KOPT-K1 (cell line): ENCODE results near the gene EP400.

Experiments
- H3K27ac ChIP-seq: fragments of 200-600 bp; sonication (generic); 2 replicates; pipeline ENCODE4 v1.5.1; 2016; ENCODE audit warnings: antibody characterized with exemption, mild to moderate bottlenecking, low read depth, low read length; ENCODE audit not compliant: poor library complexity, severe bottlenecking
- H3K36me3 ChIP-seq: fragments of 200-600 bp; sonication (generic); 2 replicates; pipeline ENCODE4 v1.5.1; 2017; ENCODE audit warnings: antibody characterized with exemption, mild to moderate bottlenecking, low read length, moderate library complexity; ENCODE audit not compliant: insufficient read depth
- H3K9me3 ChIP-seq: fragments of 200-600 bp; sonication (generic); 2 replicates; pipeline ENCODE4 v1.5.1; 2017; ENCODE audit warnings: antibody characterized with exemption, low read length, mild to moderate bottlenecking; ENCODE audit not compliant: insufficient read depth, poor library complexity, severe bottlenecking

Gene EP400

DNA sequence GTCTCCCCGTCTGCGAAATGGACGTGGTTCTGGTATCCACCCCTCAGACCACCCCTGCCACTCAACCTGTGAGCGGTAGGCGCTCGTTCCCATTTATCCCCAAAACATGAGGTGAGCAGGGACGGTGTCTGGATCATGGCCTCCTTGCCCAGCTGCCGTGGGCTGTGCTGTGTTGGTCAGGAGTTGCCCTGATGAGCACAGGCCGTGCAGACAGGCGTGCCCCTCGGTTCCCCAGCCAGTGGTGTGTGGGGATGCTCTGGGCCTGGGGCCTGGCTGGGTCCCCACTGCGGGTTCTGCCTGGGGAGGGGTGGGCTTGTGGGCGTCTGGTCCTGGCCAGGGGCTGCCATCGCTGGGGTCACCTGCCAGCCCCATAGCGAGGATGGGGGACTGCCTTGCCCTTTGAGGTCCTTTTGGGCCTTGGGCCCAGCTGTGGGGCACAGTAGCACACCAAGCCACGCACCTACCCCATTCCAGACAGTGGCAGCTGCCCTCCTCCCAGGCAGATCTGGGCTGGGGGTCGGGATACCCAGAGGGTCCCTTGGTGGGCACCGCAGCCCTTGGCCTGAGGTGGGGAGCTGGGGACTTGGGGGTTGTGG, 31.9 kb upstream of the EP400 start:
- Histone ChIP-seq H3K27ac (no peak overlapping the region), H3K36me3 (peaks cover 96% of the 10 kb centered on the region), H3K9me3 (no peaks in the 10 kb centered on the region)

DNA sequence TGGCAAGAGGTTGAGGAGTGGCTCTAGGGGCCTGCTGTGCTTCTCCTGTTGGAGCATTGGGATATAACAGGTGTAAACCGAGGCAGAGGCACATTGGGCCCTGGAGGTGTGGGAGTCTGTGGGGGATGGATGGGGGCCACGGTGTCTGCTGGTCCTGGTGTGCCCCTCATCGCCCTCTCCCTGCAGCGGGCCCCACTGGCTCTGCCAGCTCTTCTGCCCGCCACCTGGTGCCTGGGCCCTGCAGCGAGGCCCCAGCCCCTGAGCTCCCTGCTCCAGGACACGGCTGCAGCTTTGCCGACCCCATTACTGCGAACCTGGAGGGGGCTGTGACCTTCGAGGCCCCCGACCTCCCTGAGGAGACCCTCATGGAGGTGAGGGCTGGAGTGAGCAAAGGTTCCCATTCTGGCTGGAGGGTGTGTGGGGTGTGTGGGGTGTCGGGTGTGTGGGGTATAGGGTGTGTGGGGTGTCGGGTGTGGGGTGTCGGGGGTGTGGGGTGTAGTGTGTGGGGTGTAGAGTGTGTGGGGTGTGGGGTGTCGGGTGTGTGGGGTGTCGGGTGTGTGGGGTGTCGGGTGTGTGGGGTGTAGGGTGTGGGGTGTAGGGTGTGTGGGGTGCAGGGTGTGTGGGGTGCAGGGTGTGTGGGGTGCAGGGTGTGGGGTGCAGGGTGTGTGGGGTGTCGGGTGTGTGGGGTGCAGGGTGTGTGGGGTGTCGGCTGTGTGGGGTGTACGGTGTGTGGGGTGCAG, 31.3 kb upstream of the EP400 start:
- H3K36me3 ChIP-seq, result peaks cover 92% of the 10 kb centered on the region
- no peak overlapping the region for H3K27ac ChIP-seq
- no peaks in the 10 kb centered on the region for H3K9me3 ChIP-seq

DNA sequence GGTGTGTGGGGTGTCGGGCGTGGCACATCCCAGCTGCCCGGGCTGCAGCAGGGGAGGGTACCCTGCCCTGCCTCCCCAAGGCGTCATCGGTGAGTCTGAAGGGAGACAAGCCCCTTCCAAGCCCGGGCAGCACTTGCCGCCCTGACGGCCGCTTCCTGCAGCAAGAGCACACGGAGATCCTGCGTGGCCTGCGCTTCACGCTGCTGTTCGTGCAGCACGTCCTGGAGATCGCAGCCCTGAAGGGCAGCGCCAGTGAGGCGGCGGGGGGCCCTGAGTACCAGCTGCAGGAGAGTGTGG, 30.7 kb upstream of the EP400 start:
- H3K27ac ChIP-seq, result no peak overlapping the region
- peaks cover 87% of the 10 kb centered on the region for H3K36me3 ChIP-seq
- H3K9me3 ChIP-seq, result no peaks in the 10 kb centered on the region

DNA sequence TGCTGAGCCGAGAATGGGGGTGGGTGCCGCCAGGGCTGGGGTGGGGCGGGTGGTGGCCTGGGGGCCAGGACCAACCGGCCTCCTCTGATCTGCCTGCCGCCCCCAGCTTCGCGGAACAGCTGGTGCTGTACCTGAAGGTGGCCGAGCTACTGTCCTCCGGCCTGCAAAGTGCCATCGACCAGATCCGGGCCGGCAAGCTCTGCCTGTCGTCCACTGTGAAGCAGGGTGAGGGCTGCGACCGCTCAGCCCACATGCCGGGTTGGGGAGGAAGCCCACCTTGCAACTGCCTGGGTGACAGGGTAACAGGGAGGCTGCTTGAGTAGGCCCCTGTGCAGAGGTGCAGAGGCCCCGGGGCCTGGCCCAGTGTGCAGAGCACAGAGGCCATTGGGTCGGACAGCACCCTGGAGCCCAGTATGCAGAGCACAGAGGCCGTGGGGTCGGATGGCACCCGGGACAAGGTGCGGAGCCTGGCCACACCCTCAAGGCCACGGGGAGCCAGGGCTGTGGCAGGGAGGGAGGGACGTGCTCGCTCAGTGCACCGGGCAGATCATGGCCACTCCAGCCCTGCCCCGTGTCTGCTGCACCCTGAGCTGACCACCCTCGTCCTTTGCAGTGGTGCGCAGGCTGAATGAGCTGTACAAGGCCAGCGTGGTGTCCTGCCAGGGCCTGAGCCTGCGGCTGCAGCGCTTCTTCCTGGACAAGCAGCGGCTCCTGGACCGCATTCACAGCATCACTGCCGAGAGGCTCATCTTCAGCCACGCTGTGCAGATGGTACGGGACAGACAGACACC, 30.2 kb upstream of the EP400 start:
- peaks cover 82% of the 10 kb centered on the region for H3K36me3 ChIP-seq
- no peak overlapping the region for H3K27ac ChIP-seq
- H3K9me3 ChIP-seq, result no peaks in the 10 kb centered on the region

DNA sequence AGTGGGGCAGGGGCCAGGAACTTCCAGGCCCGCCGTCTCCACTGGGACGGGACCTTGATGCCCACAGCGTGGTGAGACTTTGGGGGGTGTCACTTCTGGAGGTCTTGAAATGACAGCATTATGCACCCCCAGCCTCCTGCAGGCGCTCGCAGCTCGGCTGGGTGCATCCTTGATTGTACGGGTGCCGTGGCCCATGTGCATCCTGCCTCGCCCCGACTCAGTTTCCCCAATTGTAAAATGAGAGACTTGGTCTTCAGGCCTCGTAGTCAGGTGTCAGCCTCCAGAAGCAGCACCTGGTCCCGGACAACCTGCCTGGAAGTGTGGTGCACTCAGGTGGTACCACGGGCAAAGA, 29.6 kb upstream of the EP400 start:
- Histone ChIP-seq H3K27ac (no peak overlapping the region), H3K36me3 (peaks cover 76% of the 10 kb centered on the region), H3K9me3 (no peaks in the 10 kb centered on the region)

DNA sequence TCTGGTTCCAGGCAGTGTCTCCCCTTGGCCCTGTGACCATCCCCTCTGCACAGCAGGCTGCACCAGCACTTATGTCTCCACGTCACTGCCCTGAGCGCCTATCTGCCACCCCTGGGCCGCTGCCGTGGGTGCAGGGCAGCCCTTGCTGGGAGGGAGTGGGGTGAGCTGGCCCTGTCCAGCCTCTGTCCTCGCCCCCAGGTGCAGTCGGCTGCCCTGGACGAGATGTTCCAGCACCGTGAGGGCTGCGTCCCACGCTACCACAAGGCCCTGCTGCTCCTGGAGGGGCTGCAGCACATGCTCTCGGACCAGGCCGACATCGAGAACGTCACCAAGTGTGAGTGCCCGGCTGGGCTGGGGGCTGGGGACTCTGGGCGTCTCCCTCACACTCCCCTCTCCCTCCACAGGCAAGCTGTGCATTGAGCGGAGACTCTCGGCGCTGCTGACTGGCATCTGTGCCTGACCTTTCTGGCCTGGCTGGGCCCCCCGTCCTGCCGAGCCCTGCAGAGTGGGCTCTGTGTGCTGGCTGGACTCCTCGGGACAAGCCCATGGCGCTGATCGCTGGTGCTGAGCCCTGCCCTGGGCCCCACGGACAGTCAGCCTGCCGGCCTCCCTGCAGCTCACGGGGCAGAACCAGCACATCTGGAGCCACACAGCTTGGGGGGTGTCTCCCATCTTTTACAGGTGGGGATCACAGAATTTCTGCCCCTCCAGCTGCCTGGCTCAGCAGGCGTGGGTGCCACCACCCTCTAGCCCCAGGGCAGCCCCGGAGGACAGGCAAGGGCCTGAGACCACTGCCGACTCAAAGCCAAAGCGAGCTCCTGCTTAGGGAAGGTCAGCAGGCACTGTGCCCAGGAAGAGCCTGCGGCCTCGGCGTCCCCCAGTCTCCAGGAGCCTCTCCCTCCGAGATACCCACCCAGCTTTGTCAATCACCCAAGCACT, 28.6 kb upstream of the EP400 start:
- Histone ChIP-seq H3K27ac (no peak overlapping the region), H3K36me3 (peaks cover 66% of the 10 kb centered on the region)

DNA sequence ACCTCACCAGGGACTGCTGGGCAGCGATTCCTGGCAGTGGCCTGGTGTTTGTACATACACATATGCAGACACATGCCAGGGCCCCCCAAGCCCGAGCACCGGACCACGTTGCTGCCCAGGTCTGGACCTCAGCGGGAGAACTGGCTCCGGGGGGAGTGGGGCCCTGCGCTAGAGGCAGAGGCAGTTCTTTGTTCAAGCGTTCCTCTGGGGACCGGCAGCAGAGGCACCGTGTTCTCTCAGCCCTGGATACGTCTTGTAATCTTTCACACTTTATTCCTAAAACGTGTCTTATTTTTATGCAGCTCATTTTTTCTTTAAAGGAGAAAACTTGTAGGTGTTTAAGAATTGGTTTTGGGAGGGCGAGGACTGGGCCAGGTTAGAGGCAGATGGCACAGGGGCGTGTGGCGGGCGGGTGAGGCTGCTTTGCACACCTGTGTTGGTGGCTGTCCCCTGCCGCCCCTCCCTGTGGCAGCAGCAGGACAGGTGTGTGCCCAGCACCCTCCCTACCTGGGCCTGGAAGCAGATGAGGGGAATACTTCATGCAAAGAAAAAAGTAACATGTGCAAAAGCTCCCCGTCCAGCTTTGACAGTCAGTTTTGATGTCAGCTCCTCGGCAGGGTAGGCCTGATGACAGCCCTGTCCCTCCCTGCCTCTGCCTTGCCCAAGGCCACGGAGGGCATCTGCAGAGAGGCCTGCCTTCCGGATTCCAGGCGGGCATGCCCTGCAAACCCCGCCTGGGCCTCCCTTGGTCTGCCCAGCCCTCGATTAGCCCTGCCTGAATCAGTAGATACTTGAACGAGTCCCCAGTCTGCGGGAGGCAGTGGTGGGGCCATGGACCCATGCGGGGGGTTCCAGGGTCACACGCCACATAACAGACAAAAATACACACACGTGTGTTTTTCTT, 27.6 kb upstream of the EP400 start:
- no peak overlapping the region for H3K27ac ChIP-seq
- no peaks in the 10 kb centered on the region for H3K9me3 ChIP-seq
- H3K36me3 ChIP-seq, result peaks cover 58% of the 10 kb centered on the region

More for the DNA sequence above, 28.6 kb upstream of the EP400 start:
- H3K9me3 ChIP-seq, result no peaks in the 10 kb centered on the region

DNA sequence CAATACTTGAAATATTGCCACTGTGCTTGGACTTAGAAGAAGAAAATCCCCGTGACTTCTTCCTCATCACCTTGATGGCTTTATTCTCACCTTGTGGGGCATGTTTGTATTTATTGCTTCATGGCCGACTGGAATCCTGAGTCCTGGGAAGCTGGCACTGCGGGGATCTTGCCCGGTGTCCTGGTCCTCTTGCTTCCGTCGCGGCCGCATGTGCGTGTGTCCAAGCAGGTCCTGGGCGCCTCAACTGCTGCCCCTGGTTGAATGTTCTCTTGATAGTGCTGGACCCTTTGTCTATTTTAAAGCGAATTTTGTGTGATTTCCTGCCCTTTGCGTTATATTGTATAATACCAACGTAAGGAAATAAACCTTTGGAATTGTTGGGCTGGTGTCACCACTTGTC, 27.0 kb upstream of the EP400 start:
- H3K9me3 ChIP-seq, result no peaks in the 10 kb centered on the region
- H3K27ac ChIP-seq, result no peak overlapping the region
- H3K36me3 ChIP-seq, result peaks cover 51% of the 10 kb centered on the region

DNA sequence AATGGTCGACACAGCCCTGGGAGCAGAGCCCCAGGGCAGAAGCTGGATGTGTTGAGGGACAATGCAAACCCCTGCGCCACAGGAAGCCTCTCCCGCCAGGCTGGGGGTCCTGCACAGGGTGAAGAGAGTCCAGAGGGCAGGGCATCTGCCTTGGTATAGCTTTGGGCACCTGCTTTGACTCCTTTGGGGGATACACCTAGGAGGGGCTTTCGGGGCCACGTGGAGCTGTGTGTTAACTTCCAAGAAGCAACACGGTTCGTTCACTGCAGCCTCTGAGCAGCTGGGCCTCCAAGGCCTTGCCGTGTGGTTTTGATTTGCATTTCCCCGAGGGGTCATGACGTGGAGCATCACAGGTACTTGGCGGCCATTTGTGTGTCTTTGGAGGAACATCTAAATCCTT, 26.5 kb upstream of the EP400 start:
- no peaks in the 10 kb centered on the region for H3K9me3 ChIP-seq
- peak overlapping the region; percentile 20 for H3K27ac ChIP-seq
- peaks cover 47% of the 10 kb centered on the region for H3K36me3 ChIP-seq

DNA sequence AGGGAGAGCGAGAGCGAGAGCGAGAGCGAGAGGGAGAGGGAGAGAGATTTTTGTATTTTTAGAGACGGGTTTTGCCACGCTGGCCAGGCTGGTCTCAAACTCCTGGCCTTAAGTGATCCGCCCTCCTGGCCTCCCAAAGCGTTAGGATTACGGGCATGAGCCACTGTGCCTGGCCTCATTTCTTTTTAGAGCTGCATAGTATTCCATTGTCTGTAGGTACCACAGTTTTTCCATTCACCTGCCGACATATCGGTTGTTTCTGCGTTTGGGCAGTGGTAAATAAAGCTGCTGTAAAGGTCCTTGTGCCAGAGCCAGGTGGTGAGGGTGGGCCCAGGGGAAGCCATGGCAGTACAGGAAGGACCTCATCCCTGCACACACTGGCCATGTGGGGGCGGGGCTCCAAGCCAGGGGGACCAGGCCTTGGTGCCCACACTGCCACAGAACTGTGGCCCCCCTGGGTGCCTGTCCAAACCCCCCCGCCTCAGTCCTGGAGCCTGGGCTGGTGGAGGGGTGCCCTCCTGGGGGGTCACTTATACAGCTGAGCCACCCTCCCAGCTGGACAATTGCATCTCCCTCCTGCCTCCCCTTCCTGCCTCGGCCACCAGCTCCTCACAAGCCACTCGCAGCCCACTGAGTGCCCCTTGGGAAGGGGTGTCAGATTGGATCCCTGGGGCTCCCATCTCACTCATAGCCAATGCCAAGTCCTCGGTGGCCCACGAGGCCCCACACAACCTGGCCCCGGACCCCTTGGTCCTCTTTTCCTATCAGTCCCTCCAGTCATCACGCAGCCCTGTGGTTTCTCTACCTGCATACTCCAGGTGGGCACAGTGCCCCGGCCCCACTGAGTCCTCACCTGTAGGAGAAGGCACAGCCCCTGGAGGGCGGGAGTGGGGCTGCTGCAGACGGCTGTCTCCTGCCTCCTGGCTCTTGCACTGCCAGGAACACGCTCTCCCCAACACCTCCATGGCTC, 22.3 kb upstream of the EP400 start:
- no peaks in the 10 kb centered on the region for H3K9me3 ChIP-seq
- no peak overlapping the region for H3K27ac ChIP-seq
- peaks cover 28% of the 10 kb centered on the region for H3K36me3 ChIP-seq

DNA sequence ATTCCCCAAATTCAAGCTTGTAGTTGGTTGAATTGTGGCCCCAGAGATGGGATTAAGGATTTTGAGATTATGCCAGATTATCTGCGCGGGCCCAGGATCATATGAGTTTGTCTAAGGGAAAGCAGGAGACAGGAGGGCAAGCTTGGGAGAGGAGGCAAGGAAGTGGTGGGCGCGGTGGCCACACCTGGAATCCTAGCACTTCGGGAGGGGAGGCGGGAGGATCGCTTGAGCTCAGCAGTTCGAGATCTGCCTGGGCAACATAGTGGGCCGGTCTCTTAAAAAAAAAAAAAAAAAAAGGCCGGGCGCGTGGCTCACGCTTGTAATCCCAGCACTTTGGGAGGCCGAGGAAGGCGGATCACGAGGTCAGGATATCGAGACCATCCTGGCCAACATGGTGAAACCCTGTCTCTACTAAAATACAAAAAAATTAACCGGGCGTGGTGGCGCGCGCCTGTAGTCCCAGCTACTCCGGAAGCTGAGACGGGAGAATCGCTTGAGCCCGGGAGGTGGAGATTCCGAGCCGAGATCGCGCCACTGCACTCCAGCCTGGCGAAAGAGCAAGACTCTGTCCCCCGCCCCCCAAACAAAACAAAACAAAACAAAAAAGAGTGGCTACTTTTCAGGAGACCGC, 21.5 kb upstream of the EP400 start:
- H3K9me3 ChIP-seq, result no peaks in the 10 kb centered on the region
- peak overlapping the region; percentile 49 for H3K27ac ChIP-seq
- peaks cover 30% of the 10 kb centered on the region for H3K36me3 ChIP-seq

DNA sequence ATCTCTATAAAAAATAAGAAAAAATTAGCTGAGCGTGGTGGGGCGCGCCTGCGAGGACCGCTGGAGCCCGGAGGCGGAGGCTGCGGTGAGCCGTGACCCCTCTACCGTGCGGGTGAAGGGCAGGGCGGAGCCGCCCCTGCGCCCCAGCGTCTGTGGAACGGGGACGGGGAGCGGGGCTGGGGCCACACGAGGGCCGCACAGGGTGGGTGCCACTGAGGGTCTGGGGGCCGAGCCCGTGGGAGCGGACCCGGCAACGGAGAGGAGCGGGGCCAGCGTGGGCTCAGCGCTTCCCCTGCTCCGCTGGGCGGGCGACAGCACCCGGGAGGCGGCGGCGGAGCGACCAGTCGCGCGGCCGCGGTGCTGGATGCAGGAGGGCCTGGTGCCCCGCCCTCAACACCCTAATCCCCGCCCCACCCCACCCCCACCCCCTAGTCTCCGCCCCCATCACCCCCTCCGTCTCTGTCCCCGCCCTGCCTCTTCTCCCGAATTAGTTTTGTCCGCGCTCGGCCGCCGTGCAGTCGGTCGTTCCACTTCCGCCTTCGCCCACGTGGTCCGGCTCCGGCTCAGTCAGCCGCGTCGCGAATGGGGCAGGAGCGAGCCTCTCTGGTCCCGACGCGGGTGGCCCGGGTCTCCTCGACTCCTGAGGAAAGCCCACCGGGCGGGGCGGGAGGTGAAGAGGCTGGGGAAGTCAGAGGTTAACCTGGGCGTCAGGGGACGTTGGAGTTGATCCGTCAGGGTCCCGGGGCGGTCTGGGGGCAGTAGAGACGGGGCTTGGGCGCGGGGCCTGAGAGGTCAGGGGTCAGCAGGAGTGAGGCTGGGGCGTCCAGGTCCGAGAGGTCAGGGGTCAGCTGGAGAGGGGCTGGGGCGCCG, 20.8 kb upstream of the EP400 start, which contains the start of gene PUS1:
Gene PUS1 (plus strand): TSS at position 566 of the 870 bp plus-strand sequence. CDS start 447 bp downstream, outside the sequence.
- H3K27ac ChIP-seq, result peak within 1 kb of the TSS; percentile 90
- H3K36me3 ChIP-seq, result peaks cover 38% of the 10 kb centered on the region
- no peaks in the 10 kb centered on the region for H3K9me3 ChIP-seq
